ENCODE measurements around the gene HIGD1A.
A peak's percentile ranks its signal among the peaks of the same experiment; 100 is the strongest.

HIGD1A gene

GRCh38 chr3:42795621-42796181 is 8.6 kb downstream of the HIGD1A start:
- no peak for DNase-seq

GRCh38 chr3:42790714-42791229 is 13.5 kb downstream of the HIGD1A start:
- DNase-seq: no peak

GRCh38 chr3:42786631-42787030 is 17.7 kb downstream of the HIGD1A start:
- no peak for DNase-seq

GRCh38 chr3:42786212-42786611 is 18.1 kb downstream of the HIGD1A start:
- no peak for DNase-seq

- DNase-seq: peak; percentile 44
These were observed 23.2 kb downstream of the HIGD1A start for GRCh38 chr3:42780892-42781700.

GRCh38 chr3:42780398-42780797 is 23.9 kb downstream of the HIGD1A start:
- DNase-seq: no peak

- DNase-seq: no peak
These were observed 25.6 kb downstream of the HIGD1A start for GRCh38 chr3:42778644-42779043.

- DNase-seq: no peak
These were observed 30.9 kb downstream of the HIGD1A start for GRCh38 chr3:42773409-42773751.

- DNase-seq: peak; percentile 82
These were observed 31.5 kb downstream of the HIGD1A start, which contains the start of gene CCDC13 for GRCh38 chr3:42772670-42773408. TSS of gene CCDC13 (minus strand) at chr3:42773253. CDS start at chr3:42758345, 14,908 bp downstream.

- DNase-seq: no peak
These were observed 33.0 kb downstream of the HIGD1A start for GRCh38 chr3:42771271-42771670.

- DNase-seq: no peak
These were observed 34.7 kb downstream of the HIGD1A start for GRCh38 chr3:42769477-42770131.

- no peak for DNase-seq
These were observed 39.6 kb downstream of the HIGD1A start for GRCh38 chr3:42764561-42765295.

- no peak for DNase-seq
These were observed 40.2 kb downstream of the HIGD1A start for GRCh38 chr3:42764115-42764514.

GRCh38 chr3:42763021-42763420 is 41.3 kb downstream of the HIGD1A start:
- no peak for DNase-seq

GRCh38 chr3:42762046-42762724 is 42.1 kb downstream of the HIGD1A start:
- no peak for DNase-seq

- DNase-seq: no peak
These were observed 46.2 kb downstream of the HIGD1A start for GRCh38 chr3:42758126-42758525.

GRCh38 chr3:42756681-42757213 is 47.5 kb downstream of the HIGD1A start:
- no peak for DNase-seq

GRCh38 chr3:42755681-42756578 is 48.4 kb downstream of the HIGD1A start:
- no peak for DNase-seq

GRCh38 chr3:42753757-42754156 is 50.5 kb downstream of the HIGD1A start:
- no peak for DNase-seq

GRCh38 chr3:42752961-42753360 is 51.3 kb downstream of the HIGD1A start:
- no peak for DNase-seq
